IPS DF 4.7 (cell line): ENCODE results near the gene RPS21.

ENCODE experiments used
- DNase-seq: peaks from one replicate; pipeline ENCODE4 v3.0.0-alpha.2; 2013; ENCODE audit warnings: low spot score; ENCODE audit errors: extremely low read depth

The RPS21 gene

DNA sequence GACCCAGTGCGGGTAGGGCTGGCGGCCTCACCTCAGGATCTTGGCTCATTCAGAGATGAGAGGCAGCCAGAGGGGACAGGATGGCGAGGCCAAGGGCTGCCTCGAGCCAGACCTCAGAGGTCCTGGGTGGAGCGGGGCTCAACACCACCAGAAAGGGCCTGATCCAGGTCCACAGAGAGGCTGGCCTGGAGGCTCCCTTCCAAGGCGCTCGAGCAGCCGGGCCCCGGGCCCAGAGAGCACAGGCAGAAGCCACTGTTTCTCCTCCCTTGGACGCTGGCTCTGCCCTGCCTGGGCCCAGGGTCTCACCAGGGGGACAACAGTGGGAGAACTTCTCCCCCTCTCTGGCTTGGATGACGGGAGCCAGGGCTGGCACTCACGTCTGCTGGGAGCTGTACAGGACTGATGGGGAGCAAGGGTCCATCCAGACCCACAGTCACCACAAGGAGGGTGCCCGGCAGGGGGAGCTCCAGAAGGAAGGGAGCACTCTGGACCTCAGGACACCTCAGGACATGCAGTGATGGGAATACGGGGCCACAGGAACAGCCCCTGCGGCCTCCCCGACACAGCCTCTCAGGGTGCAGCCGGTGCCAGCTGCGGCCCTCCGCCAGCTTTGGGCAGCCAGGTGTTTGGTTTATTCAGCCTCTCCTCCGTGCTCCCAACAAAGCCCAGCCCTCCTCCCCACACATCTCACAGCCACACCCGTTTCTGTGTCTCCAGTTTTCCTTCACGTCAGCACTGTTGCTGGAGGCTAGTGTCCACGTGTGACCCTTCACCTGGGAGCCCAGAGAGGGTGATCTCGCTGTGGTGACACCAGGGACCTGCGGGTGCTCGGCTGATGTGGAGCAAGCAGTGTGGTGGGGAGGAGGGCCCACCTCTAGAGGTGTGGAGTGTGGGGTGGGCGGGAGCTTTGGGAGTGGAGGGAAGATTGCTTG lies 8.7 kb downstream of the RPS21 start:
- no peak for DNase-seq

DNA sequence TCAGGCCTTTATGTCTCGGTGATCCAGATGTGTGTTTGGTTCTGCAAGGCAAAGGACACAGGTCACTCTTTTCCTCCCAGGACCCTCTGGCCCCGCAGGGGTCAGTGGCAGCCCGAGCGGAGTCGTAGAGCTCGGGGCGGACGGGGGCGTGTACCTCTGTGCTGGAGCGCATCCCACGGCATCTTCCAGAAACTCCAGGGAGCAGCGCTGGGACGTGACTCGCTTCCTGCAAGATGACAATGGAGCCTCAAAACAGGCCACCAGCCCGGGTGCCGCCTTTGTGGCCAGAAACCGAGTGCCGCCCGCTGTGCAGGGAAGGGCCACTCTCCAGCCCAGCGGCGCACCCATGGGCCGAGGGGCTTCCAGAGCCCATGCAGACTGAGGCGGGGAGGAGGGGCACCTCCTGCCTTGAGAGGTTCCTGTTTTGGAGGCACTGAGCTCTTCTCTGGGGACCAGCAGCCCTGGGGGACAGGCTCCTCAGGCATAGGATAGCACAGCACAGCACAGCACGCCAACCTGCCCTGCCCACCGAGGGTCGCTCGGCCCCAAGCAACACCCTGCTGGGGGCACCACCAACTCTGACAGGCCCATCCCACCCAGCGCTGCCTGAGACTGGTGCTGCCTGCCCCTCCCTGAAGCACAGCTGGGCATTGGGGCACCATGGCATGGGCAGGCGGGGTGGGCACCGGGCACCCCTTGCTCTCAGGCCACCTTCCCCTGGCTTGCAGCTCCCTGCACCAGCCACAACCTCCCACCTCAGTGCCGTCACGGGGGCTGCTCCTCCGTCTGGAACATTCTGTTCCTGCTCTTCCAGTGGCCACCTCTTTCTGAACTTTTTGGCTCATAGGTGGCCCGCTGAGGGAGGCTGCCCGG lies 9.7 kb downstream of the RPS21 start:
- no peak for DNase-seq

DNA sequence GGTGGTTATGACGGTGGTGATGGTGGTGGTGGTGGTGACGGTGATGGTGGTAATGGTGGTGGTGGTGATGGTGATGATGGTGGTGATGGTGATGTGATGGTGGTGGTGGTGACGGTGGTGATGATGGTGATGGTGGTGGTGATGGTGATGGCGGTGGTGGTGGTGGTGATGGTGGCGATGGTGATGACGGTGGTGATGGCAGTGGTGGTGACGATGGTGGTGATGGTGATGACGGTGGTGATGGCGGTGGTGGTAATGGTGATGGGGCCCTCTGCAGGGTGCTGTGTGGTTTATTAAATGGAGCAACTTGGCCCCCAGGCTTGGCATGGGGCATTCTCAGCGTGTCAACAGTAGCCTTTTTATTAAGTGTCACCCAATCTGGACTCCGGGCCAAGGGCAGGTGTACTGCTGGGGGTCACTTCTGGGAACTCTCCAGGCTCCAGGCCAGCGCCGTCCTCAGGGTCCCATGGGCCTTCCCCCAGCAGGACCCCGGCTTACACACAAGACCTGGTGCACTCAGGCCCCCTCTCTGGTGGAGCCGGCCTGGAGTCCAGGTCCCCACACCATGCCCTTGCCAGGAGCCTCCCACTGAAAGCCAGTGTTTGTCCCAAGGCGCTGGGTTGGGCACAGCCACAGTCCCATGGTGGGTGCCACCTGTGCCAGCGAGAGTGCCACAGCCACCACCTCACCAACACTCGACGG lies 11.4 kb downstream of the RPS21 start:
- no peak for DNase-seq

DNA sequence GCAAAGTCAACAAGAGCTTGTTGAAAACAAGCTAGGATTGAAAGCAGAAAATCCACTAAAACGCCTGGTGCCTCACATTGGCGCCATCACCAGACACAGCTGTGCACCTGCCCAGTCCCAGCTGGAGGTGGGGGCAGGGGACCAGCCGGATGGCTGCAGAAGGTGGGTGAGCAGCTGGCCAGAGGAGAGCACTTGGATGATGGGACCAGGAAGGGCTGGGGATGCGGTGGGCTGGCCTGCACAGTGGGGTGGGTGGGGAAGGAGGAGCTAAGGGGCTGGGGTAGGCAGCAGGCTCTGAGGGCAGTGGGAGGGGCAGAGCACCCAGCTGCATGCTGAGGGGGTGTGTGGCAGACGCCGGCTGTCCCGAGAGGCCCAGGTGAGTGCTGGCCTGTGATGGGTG lies 13.1 kb downstream of the RPS21 start:
- DNase-seq: no peak

DNA sequence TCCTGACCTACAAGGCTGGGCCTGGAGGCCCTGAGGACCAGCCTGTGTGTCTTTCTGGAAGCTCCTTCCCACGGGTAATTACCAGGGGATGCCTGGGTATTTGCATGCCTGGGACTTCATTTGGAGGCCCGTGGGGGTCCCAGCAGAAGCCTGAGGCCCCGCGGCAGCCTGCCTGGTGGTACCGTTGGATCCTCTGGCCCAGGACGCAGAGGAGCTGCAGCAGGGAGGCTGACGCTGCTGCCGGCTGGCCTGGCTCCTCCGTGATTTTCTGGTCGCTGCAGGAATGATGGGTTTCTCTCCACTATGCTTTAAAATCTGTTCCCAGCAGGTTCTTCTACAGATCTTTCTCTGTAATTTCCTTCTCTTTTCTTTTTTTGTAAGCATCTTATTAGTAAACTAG lies 13.6 kb downstream of the RPS21 start:
- no peak for DNase-seq

DNA sequence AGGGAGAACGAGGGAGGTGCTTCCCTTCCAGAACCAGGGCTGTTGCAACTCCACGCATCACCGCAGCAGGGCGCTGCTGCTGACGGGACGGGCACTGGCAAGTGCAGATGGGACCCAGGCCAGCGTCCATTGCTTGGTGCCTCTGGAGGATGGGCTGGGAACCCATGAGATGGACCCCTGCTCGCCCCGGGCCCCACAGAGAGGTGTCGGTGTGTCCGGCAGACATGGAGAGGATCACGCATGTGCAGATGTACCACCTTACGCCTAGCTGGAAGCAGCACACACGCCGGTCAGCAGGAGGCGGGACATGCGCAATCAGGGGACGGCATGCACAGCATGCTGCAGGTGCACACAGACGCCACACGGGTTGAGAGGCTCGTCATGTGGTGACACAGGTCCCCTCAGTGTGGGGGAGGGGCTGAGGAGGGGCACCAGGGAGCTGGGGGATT lies 14.5 kb downstream of the RPS21 start:
- DNase-seq: no peak

DNA sequence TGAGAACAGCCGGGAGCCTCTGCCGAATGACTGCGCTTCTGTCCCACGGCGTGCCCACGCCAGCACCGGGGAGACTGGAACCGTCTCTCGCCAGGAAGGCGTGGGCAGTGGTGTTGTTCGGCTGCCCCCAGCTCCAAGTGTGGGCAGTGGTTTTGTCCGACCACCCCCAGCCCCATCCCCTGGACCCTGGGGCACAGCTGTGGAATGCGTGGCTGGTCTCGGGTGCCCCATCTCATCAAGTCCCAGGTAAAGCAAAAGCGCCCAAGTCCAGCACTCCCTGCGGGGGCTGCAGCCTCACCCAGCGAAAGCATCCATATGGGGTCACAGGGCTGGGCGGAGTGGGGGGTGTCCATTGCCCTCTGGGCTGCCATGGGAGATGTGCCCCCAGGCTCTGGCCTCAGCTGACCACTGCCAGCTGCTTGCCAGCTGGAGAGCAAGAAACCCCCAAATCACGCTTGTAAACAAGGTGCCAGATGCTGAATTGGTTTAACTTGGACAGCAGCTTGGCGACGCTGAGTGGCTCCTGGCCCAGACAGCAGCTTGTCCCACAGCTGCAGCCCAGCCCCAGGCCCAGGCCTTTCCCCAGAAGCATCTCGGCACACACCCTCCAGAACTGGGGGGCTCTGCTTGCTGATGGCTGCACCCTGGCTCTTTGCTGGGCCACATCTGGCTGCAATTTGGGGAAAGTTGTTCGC lies 15.7 kb downstream of the RPS21 start:
- no peak for DNase-seq

DNA sequence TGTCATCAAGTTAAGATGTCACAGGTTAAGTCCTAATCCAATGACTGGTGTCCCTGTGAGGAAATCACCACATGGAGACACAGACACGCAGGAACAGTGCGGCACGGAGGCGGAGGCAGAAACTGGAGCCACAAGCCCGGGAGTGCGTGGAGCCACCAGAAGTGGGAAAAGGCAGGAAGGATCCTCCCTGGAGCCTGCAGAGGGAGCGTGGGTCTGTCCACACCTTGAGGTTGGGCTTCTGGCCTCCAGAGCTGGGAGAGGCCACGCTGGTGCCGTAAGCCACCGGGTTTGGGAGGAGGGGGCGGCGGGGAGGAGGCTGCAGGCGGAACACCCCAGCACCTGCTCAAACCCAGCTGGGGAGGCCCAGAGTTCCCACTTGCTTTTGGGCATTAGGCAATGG lies 16.4 kb downstream of the RPS21 start:
- no peak for DNase-seq

DNA sequence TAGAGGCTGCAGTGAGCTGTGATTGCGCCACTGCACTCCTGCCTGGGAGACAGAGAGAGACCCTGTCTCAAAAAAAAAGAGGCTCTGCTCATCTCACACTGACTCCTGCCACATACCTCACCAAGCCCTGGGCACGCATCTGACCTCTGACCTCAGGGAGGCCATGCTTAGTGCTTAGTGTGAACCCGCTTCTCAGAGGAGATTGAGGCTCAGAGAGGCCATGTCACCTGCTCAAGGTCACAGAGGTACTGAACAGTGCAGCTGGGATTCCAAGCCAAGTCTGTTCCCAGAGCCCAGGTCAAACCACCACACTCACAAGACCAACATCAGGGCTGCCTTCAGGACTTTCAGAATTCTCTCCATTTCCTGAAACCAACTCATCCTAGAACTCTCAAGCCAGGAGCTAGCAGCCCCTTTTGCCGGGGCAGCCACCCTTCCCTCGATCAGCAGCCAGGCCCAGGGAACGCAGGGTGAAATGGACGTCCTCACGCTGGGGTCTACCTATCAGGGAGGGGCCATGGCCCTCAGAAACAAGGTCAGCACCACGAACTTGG lies 17.3 kb downstream of the RPS21 start:
- no peak for DNase-seq

DNA sequence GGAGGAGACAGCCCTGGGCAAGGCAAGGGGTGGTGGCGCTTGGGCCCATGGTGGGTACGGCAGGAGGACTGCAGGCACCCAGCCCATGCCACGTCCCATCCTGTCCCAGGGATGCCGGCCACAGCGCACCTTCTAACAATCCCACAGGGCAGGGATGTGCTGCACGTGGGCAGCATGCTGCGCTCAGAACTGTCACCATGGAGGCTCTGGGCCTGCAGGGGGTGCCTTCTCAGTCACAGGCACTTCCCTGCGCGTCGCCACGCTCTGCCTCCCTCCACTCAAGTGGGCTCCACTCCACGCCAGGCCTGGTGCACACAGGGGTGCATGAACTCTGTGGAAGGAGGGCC lies 17.8 kb downstream of the RPS21 start:
- DNase-seq: no peak

DNA sequence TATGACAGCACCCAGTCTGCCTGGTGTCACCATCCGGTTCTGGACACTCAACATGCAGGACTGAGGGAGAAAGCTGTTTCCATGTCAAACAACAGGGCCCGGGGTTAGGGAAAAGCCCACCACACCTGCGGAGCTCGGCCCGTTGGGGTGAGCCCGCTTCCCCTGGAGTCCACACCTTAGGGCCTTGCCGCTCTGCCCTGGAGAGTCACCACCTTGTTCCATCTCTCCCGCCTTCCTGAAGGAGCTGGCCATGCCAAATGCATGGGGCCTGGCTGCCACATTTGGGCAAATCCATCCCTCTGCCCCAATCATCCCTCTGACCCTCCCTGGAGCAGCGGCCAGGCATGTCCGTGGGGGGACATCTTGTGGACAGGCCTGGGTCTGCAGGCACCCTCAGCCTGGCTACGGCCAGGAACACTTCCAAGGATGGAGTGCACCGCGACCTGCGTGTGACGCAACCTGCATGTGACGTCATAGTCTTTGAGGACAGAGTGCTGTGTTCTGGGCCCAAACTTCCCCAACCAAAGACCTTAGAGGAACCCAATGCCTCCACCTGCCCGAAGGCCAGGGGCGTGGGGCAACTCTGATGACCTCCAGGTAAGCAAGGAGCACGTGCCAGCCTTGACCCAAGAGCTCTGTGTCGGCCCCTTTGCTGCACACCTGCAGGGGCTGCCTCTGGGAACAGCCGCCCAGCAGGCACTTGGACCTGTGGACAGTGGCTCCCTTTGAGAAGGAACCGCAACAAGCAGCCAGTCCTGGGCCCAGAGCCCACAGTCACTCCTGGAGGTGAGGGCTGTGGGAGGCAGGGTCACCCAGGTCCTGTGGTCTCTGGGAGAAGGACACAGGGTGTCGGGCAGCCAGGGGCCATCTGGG lies 18.4 kb downstream of the RPS21 start:
- DNase-seq: no peak

DNA sequence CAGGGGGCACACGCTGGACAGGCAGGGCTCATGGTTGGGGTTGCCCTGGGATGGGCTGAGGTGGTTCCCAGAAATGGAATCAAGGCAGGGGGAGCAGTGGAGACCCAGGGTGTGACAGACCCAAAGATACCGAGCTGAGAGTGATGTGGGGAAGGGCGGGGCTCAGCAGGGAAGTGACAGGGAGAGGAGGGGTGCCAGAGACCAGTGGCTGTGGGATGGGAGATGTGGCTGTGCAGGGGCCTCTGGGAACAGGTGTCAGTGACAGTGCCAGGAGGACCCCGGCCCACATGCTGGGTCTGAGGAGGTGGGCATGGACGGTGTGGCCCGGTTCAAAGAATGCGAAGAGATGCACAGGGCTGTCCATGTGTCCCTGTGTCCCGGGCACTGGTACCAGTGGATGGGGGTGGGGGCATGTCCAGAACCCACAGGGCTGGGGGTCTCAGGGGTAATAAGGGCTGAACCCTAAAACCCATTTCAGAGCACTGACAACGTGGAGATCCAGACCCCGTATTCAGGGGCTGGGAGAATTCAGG lies 19.1 kb downstream of the RPS21 start:
- no peak for DNase-seq

DNA sequence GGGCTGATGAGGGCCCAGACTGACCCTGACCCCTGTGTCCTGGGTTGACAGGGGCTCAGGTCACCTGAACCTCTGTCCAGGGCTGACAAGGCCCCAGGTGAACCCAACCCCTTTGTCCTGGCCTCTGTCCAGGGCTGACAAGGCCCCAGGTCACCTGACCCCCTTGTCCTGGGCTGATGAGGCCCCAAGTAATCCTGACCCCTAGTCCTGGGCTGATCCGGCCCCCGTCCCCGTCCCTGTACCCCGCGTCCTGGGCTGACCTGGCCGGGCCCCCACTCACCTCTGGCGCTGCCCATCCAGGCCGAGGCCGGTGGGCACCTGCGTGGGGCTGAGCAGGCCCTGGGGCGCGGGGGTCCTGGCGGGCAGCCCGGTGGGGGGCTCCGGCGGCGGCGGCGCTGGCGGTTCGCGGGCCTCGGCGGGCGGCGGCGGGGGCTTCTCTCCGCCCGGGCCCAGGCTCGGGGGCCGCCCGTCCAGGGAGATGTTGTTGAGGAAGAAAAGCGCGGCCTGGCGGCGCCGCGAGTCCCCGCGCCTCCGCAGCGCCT lies 19.8 kb downstream of the RPS21 start:
- DNase-seq: no peak

DNA sequence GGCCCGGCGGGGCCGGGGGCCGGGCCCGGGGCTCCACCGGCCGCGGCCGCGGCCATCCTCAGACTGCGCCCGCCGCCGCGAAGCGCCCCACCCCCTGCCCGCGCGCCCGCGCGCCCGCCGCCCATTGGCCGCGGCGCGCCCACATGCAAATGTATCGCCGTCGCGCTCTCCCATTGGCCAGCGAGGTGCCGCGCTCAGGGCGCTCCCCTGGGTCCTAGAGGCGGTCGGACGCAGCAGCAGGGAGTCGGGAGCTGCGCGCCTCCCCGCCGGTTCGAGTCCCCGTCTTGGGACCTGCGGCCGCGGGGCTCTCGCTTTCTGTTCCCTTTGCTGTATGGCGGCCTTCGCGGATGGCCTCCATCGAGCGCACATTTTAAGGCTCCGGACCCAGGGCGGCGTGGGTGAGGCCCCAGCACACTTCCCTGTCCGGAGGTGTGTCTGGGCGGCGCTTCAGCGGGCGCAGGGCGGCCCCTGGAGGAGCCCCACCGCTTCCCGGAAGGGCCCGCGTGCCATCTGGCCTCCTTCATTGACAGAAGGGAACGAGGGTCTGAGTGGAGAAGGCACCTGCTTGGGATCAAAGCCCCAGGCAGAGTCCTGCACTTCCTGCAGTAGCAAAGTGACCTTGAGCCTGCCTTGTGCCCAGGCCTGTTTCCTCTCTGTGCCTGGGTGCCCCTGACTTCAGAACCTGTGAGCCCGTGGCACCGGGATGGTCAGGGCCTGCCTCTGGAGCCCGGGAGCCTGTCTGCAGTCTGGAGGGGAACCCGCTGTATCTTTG lies 20.5 kb downstream of the RPS21 start, which contains the start of gene CABLES2:
Gene CABLES2, minus strand, starts transcription at position 65 of the 772 bp plus-strand sequence. Its CDS starts 9 bp downstream, at position 56.
- DNase-seq: no peak

DNA sequence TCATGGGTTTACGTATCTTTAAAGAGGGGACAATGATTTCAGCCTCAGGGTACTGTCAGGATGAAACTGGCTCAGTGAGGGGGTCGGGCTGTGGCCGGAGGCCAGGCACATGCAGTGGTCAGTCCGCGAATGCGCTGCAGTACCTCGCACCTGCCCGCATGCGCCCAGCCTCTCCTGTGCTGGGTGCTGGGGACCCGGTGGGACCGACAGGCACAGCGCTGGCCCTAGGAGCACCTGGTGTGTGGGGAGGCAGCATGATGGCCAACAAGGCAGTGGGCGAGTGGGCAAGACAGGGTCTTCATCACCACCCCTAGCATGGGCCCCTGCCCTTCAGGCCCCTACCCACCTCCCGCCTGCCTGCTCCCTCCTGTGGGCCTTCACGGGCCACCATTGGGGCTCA lies 21.2 kb downstream of the RPS21 start:
- no peak for DNase-seq

DNA sequence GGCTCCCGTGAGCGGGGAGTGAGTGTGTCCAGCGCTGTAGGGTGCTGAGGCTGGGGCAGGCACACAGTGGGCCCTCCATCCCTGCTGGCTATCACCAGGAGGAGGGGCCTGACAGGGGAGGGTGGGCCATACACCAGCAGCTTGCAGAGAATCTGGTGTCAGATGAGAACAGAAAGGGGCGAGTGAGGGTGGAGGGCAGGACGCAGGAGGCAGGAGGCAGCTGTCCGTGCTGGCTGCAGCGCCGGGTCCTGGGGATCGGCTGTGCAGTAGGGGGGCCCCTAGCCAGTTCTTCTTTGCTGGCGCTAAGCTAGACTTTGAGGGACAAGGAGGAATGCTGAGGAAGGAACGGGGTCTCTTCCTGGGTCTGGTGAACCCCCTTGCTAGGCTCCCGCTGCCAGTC lies 21.7 kb downstream of the RPS21 start:
- no peak for DNase-seq

DNA sequence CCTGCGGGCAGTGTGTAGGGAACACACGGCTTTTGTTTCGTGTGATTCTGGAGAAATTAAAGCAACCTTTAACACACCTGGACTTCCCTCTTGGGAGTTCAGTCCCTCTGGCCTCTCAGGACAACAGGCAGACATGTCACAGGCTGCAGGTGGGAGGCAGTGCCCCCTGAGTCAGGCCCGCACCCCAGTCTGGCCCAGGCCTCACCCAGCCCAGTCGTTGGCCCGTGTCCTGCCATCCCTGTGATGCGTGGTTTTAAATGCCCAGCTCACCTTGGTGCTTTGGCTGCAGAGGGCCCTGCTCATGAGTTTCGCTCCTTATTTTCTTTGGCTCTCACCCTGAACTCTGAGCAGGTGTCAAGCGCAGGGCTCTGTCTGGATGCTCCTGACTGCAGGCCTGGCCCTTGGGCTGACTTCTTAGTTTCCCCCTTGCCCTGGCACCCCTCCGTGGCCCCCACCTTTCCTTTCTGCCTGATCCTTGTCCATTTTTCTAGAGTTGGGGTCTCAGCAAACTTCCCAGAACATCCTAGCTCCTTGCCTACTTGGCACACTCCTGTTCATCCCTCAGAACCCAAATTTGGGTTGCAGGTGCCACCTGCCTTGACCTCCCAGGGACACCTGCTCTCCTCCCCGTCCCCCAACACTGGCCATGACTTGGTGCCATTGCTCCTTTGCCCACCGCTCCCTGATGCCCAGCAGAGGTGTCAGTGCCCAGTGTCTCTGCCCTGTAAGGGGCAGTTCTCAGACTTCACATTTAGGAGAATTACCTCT lies 22.4 kb downstream of the RPS21 start:
- DNase-seq: no peak
